OCI-LY3 (cell line): Measurements from ENCODE around the gene PPP1R9A.

Experiments
- CTCF ChIP-seq: fragments of 200-600, 300-600 bp; sonication (generic); IDR thresholded peaks from 2 replicates; pipeline ENCODE4 v1.5.1; 2014; ENCODE audit warnings: antibody characterized with exemption, low read length, low read depth
- EZH2phosphoT487 ChIP-seq: fragments of 200-600 bp; shearing (Covaris generic); IDR thresholded peaks from 2 replicates; pipeline ENCODE4 v1.6.1; 2018; ENCODE audit warnings: antibody characterized with exemption, mixed run types, low read depth

- TF ChIP-seq CTCF (no peak), EZH2phosphoT487 (no peak)
Measured at GRCh38 chr7:95205665-95206225, 298.4 kb downstream of the PPP1R9A start.
